ENCODE results near the gene ARHGEF4.

Gene ARHGEF4

GRCh38 chr2:130837811-130838565, 1.3 kb downstream of the ARHGEF4 start:
- no peak for DNase-seq

GRCh38 chr2:130839011-130839780, 2.5 kb downstream of the ARHGEF4 start:
- DNase-seq, result no peak

- no peak for DNase-seq
Observed at GRCh38 chr2:130840506-130840905, 3.8 kb downstream of the ARHGEF4 start.

- DNase-seq, result no peak
Observed at GRCh38 chr2:130841741-130842365, 5.1 kb downstream of the ARHGEF4 start.

GRCh38 chr2:130842770-130843169, 6.1 kb downstream of the ARHGEF4 start:
- no peak for DNase-seq

GRCh38 chr2:130843321-130843985, 6.7 kb downstream of the ARHGEF4 start:
- DNase-seq, result no peak

- DNase-seq, result no peak
Observed at GRCh38 chr2:130844161-130844560, 7.4 kb downstream of the ARHGEF4 start.

GRCh38 chr2:130845505-130846085, 8.9 kb downstream of the ARHGEF4 start:
- DNase-seq, result no peak

GRCh38 chr2:130846233-130846632, 9.5 kb downstream of the ARHGEF4 start:
- no peak for DNase-seq

GRCh38 chr2:130846686-130847375, 10.1 kb downstream of the ARHGEF4 start:
- no peak for DNase-seq

GRCh38 chr2:130847776-130848525, 11.2 kb downstream of the ARHGEF4 start:
- DNase-seq, result no peak

GRCh38 chr2:130848526-130849210, 12.0 kb downstream of the ARHGEF4 start:
- no peak for DNase-seq

- no peak for DNase-seq
Observed at GRCh38 chr2:130849896-130850787, 13.4 kb downstream of the ARHGEF4 start.

GRCh38 chr2:130850788-130851623, 14.3 kb downstream of the ARHGEF4 start:
- DNase-seq, result no peak

GRCh38 chr2:130851624-130852382, 15.1 kb downstream of the ARHGEF4 start:
- no peak for DNase-seq

- DNase-seq, result no peak
Observed at GRCh38 chr2:130852521-130853115, 15.9 kb downstream of the ARHGEF4 start.

- DNase-seq, result no peak
Observed at GRCh38 chr2:130853391-130853790, 16.7 kb downstream of the ARHGEF4 start.

GRCh38 chr2:130854301-130854700, 17.6 kb downstream of the ARHGEF4 start:
- no peak for DNase-seq

Measured in stimulated activated naive CD4-positive, alpha-beta T cell (primary cell).